ENCODE measurements around the gene POLR1G.
A peak's percentile ranks its signal among the peaks of the same experiment; 100 is the strongest.

Gene POLR1G, protein sequence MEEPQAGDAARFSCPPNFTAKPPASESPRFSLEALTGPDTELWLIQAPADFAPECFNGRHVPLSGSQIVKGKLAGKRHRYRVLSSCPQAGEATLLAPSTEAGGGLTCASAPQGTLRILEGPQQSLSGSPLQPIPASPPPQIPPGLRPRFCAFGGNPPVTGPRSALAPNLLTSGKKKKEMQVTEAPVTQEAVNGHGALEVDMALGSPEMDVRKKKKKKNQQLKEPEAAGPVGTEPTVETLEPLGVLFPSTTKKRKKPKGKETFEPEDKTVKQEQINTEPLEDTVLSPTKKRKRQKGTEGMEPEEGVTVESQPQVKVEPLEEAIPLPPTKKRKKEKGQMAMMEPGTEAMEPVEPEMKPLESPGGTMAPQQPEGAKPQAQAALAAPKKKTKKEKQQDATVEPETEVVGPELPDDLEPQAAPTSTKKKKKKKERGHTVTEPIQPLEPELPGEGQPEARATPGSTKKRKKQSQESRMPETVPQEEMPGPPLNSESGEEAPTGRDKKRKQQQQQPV

GRCh38 chr19:45406226-45407090, at the start of gene POLR1G:
Gene POLR1G, plus strand, starts transcription at chr19:45406644. Its CDS starts 53 bp downstream, at chr19:45406697.
- DNase-seq, result peak; percentile 75 to 100

DNA sequence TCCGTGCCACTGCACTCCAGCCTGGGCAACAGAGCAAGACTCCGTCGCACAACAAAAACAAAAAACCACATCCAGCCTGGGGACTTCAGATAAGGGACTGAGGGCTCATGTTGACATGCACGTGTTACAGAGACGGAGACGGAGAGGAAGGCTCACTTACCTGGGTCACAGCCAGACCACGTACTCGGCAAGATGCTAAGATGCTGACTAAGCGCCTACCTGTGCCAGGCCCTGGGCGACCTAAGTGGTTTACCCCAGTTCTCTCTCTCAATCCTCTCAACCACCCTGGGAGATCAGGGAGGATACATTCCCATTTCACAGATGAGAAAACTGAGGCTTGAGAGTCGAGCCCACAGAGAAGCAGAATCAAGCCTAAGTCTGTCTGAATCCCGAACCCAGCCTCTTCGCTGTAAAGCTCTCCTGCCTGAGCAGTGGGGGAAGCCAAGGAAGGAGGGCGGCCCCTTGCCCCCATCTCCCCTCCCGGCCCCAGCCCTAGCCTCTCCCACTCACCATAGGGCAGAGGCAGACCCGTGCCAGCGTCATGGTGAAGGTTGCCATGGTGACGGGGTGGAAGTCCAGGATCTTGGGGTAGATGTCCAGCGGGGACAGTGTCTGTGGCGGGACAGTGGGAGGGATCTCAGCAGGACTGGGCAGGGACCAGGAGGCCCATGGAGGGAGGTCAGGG, 49.5 kb upstream of the POLR1G start:
- no peak for DNase-seq

DNA sequence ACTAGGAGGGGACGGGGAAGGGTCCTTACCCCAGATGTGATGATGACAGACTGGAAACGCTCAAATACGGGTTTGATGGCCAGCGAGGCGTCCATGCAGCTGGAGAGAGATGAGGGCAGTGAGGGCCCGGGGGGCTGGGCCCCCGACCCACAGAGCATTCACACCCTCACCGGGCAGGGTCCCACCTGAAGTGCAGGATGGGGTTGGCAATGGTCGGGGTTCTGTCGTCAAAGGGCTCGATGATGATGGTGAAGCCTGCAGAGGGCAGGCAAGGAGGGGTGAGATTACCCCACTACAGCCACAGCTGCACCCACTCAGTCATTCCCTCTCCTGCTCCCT, 49.0 kb upstream of the POLR1G start:
- DNase-seq, result no peak

- DNase-seq, result no peak
Observed at GRCh38 chr19:45358213-45358792, 48.1 kb upstream of the POLR1G start.

GRCh38 chr19:45361608-45362007, 44.8 kb upstream of the POLR1G start:
- DNase-seq, result no peak

- no peak for DNase-seq
Observed at GRCh38 chr19:45362291-45362690, 44.2 kb upstream of the POLR1G start.

- DNase-seq, result no peak
Observed at GRCh38 chr19:45363861-45364459, 42.5 kb upstream of the POLR1G start.

- no peak for DNase-seq
Observed at GRCh38 chr19:45364696-45365095, 41.7 kb upstream of the POLR1G start.

GRCh38 chr19:45368127-45368526, 38.3 kb upstream of the POLR1G start:
- DNase-seq, result no peak

GRCh38 chr19:45368737-45369340, 37.6 kb upstream of the POLR1G start:
- DNase-seq, result no peak

GRCh38 chr19:45370410-45371204, 35.8 kb upstream of the POLR1G start, which contains the start of gene ERCC2:
Gene ERCC2, minus strand, starts transcription at chr19:45370573. Its CDS starts 33 bp downstream, at chr19:45370540.
- DNase-seq, result peak; percentile 97 to 99

DNA sequence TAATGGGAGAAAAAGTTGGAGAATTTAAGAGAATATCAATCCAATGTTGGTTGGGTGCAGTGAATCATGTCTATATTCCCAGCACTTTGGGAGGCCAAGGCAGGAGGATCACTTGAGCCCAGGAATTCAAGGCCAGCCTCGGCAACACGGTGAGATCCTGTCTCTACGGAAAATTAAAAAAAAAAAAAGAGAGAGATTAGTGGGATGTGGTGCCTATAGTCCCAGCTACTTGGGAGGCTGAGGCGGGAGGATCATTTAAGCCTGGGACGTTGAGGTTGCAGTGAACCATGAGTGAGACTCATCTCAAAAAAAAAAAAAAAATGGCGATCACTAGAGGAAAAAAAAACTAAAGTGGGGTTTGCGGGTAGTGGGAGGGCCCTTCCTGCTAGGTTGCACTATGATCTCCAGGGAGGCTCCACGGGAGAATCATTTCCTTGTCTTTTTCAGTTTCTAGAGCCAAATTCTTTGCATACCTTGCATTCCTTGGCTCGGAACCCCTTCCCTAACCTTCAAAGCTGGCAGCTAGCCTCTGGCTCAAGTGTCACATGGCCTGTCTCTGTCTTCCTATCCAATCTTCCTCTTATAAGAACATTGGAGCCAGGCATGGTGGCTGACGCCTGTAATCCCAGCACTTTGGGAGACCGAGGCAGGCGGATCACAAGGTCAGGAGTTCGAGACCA, 30.3 kb upstream of the POLR1G start:
- no peak for DNase-seq

GRCh38 chr19:45380107-45380506, 26.3 kb upstream of the POLR1G start:
- no peak for DNase-seq

DNA sequence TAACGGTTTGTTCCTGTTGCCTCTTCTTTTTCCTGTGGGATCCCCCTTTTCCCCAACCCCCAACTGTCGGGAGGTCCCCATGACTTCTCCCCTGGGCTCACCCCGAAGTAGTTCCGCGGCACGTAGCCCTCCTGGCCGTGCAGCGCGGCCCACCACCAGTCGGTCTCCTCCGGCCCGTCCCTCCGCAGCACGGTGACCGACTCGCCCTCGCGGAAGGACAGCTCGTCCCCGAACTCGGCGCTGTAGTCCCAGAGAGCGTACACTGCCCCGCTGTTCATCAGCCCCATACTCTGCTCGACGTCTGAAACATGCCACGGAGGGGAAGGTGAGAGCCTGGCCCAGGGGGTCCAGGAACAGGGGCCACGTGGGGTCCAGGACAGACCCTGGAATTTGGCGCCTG, 24.0 kb upstream of the POLR1G start:
- DNase-seq, result no peak

DNA sequence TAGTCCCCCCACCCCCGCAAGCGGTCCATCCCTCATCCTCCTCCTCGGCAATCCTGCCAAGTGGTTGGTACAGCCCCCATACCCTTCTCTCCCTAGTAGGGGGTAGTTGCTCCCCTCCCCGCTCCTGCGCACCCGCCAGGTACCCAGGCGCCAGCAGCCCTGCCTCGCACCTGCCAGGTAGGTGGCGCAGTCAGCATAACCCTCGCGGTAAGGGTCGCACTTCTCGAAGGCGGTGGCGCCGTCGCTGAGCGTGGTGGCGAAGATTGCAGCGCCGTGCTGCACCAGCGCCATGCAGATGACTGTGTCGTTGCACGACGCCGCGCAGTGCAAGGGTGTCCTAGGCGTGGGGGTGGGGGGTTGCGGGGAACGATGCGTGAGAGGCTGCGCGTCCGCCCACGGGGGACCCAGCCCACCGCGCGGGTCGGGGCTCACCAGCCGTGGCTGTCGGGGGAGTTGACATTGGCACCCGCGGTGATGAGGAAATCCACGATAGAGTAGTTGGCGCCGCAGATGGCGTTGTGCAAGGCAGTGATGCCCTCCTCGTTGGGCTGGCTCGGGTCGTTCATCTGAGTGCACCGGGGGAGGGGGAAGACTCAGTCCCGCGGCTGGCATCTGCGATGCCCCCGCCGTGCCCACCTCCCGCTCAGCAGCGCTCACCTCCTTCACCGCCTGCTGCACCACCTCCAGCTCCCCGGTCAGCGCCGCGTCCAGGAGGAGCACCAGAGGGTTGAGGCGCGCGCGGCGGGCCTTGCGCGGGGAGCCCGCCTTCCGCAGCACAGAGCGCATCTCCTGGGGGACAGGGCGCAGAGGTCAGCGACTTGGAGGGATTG, 20.8 kb upstream of the POLR1G start:
- no peak for DNase-seq

DNA sequence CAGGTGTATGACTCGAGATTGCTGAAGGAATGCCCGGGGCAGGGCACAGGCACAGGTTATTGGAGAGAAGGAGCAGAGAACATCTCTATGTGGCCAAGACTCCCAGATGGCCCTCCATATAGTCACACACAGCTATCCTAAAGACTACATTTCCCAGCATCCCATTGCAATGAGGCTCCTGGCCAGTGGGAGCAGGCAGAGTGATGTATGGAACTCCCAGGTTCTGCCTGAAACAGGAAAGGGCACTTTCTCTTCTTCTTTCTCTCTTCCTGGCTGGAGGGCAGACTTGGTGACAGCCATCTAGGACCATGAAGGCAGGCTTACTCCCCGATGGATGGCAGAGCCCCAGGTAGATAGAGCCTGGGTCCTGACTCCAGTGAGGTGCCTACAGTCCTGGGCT, 15.1 kb upstream of the POLR1G start:
- no peak for DNase-seq

DNA sequence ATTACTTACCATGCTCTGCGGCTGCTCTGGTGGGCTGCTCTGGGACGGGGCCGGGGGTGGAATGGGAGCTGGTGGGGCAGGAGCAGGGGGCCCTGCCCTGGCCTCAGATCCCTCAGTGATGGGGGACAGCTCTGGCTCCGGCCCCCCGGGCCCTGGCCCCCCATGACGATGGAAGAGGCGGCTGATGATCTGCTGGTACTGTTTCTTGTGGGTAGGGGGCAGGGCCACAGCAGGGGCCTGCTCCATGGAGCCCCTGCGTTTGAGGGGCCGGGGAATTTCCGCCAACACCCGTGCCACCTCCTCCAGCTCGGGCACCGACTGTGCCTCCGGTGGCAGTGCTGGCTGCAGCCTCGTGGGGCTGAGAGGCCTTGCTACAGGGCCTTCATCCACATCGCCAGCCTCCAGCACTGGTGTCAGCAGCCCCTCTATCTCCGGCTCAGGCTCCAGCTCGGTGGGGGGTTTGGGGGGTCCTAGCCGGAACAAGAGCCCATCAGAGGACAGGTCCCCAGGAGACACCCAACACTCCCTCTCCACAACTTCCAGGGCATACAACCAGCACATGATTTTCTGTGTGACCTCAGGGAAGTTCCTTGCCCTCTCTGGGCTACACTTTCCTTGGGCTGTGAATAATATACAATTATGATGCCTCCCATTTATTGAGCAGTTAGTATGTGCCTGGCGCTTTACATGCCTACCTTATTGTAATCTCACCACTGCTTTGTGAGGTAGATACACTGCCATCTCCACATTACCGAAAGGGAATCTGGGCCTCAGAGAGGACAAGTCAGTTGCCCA, 14.4 kb upstream of the POLR1G start:
- no peak for DNase-seq

DNA sequence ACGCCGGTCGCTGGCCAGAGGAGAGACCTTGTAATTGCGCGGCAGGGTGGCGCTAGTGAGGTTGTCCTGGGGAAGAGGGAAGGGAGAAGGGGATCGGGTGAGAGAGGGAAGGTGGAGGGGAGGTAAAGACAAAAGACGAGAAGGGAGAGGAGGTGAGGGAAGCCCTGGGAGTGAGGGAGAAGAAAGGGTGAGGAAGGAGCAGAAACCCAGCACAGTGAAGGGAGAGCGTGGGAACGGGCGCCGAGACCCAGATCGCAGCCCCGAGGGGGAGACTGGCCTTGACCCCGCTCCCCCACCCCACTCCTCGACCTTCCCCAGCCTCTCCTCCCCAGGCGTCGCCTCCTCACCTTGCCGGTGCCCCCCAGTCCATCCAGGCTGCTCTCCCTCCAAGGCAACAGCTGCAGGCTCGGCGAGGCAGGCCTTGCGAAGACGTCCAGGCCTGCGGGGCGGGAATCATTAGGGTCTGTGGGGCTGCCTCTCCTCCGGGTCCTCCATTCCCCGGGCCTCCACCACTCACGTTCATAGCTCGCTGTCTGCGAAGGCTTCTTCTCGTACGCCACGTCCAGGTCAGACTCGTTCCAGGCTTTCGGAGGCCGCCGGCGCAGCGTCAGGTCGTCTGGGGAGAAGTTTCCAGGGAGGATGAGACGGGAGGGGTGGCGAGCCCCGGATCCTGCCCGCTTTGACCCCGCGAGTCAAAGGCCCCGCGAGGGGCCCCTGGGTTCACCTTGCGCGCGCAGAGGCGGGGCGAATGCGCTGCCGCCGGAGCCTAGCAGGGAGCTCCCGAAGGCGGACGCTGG, 10.4 kb upstream of the POLR1G start:
- DNase-seq, result no peak
